Measurements from ENCODE around the gene EPHA2. TPM values are rescaled to one million over a fixed set of nuclear protein-coding genes. Genes with fewer than 3 reads are reported as not detected.

The EPHA2 gene
- total RNA-seq, 1 donor from 2014 or later: 211 TPM

- DNase-seq (ENCODE audit: low read depth): no peak
- TF ChIP-seq CTCF (IDR thresholded peaks at IDR 0.05; ENCODE audit: insufficient read depth, low read length, poor library complexity, severe bottlenecking): no peak
Measured at GRCh38 chr1:16080422-16081150, 75.3 kb downstream of the EPHA2 start.

GRCh38 chr1:16078925-16079656 is 76.8 kb downstream of the EPHA2 start:
- Histone ChIP-seq H3K27me3 (ENCODE audit: control insufficient read depth, insufficient read depth, low read length) (no peaks in the 10 kb centered on the region), H3K4me3 (ENCODE audit: low read depth, low read length) (no peak overlapping the region), H3K36me3 (ENCODE audit: control insufficient read depth, insufficient read depth, low read length) (no peaks in the 10 kb centered on the region)
- TF ChIP-seq CTCF (IDR thresholded peaks at IDR 0.05; ENCODE audit: insufficient read depth, low read length, poor library complexity, severe bottlenecking): peak; percentile 93
- no peak for DNase-seq (ENCODE audit: low read depth)

More at GRCh38 chr1:16080422-16081150, 75.3 kb downstream of the EPHA2 start:
- Histone ChIP-seq H3K4me3 (ENCODE audit: low read depth, low read length) (no peak overlapping the region), H3K27me3 (ENCODE audit: control insufficient read depth, insufficient read depth, low read length) (no peaks in the 10 kb centered on the region), H3K36me3 (ENCODE audit: control insufficient read depth, insufficient read depth, low read length) (no peaks in the 10 kb centered on the region)

- Histone ChIP-seq H3K4me3 (ENCODE audit: low read depth, low read length) (no peak overlapping the region), H3K36me3 (ENCODE audit: control insufficient read depth, insufficient read depth, low read length) (no peaks in the 10 kb centered on the region), H3K27me3 (ENCODE audit: control insufficient read depth, insufficient read depth, low read length) (peaks cover 2% of the 10 kb centered on the region)
- no peak for TF ChIP-seq CTCF (IDR thresholded peaks at IDR 0.05; ENCODE audit: insufficient read depth, low read length, poor library complexity, severe bottlenecking)
- DNase-seq (ENCODE audit: low read depth): no peak
Measured at GRCh38 chr1:16077406-16078245, 78.2 kb downstream of the EPHA2 start.

GRCh38 chr1:16076865-16077238 is 79.0 kb downstream of the EPHA2 start:
- Histone ChIP-seq H3K27me3 (ENCODE audit: control insufficient read depth, insufficient read depth, low read length) (peaks cover 2% of the 10 kb centered on the region), H3K36me3 (ENCODE audit: control insufficient read depth, insufficient read depth, low read length) (no peaks in the 10 kb centered on the region), H3K4me3 (ENCODE audit: low read depth, low read length) (no peak overlapping the region)
- peak; percentile 67 for DNase-seq (ENCODE audit: low read depth)
- no peak for TF ChIP-seq CTCF (IDR thresholded peaks at IDR 0.05; ENCODE audit: insufficient read depth, low read length, poor library complexity, severe bottlenecking)

GRCh38 chr1:16076031-16076864 is 79.6 kb downstream of the EPHA2 start:
- no peaks in the 10 kb centered on the region for H3K36me3 ChIP-seq (ENCODE audit: control insufficient read depth, insufficient read depth, low read length)
- peaks cover 2% of the 10 kb centered on the region for H3K27me3 ChIP-seq (ENCODE audit: control insufficient read depth, insufficient read depth, low read length)
- H3K4me3 ChIP-seq (ENCODE audit: low read depth, low read length): no peak overlapping the region
- peak; percentile 70 for DNase-seq (ENCODE audit: low read depth)
- TF ChIP-seq CTCF (IDR thresholded peaks at IDR 0.05; ENCODE audit: insufficient read depth, low read length, poor library complexity, severe bottlenecking): no peak
